Lower leg skin (tissue), 4 donors: Measurements from ENCODE around the gene SLC43A2. TPM values are rescaled to one million over a fixed set of nuclear protein-coding genes. Genes with fewer than 3 reads are reported as not detected.

Experiments used
- DNase-seq, 2 donors: peaks; one replicate each; pipeline ENCODE4 v3.0.0-alpha.2; 2019; ENCODE audit warnings: low spot score in 2 of 2
- H3K4me3 ChIP-seq: fragments of 200-600 bp; sonication (generic); 2 replicates; pipeline ENCODE4 v1.5.1; 2017; ENCODE audit warnings: mild to moderate bottlenecking, low read depth; ENCODE audit not compliant: poor library complexity, severe bottlenecking
- POLR2A ChIP-seq, 2 donors: fragments of 450-650 bp; IDR thresholded peaks; one replicate each; pipeline ENCODE4 v1.6.1; 2016 to 2017; ENCODE audit warnings: antibody characterized with exemption in 2 of 2, mild to moderate bottlenecking in 1 of 2, moderate library complexity in 1 of 2
- WGBS, 2 donors: methylation state at CpG; one replicate each; pipeline ENCODE4 v1.1.5; 2018; 5-methylcytosine and 5-hydroxymethylcytosine counted together
- intact Hi-C: fragments of 100-400 bp; cut with DNase I; formaldehyde crosslinking; loops from one replicate; pipeline ENCODE4 v1.15.0; 2023; ENCODE audit warnings: low total_unique reads
- total RNA-seq, 4 donors: library from RNA; depleted of rRNA; stranded (reverse); fragments of >200 nt; gene quantifications; one replicate each; pipeline ENCODE4 v1.1.0, GENCODE V29; 2016
- TF ChIP-seq, protein P1 (sequence below), 3 donors: fragments of 450-650 bp; IDR thresholded peaks; one replicate each; pipeline ENCODE4 v1.5.1; 2016; ENCODE audit warnings: antibody characterized with exemption in 3 of 3, mild to moderate bottlenecking in 3 of 3, moderate library complexity in 2 of 3

SLC43A2 gene
- total RNA-seq, 4 donors from 2014 or later, result 5.6 to 14.5 (median 9.6) TPM

DNA sequence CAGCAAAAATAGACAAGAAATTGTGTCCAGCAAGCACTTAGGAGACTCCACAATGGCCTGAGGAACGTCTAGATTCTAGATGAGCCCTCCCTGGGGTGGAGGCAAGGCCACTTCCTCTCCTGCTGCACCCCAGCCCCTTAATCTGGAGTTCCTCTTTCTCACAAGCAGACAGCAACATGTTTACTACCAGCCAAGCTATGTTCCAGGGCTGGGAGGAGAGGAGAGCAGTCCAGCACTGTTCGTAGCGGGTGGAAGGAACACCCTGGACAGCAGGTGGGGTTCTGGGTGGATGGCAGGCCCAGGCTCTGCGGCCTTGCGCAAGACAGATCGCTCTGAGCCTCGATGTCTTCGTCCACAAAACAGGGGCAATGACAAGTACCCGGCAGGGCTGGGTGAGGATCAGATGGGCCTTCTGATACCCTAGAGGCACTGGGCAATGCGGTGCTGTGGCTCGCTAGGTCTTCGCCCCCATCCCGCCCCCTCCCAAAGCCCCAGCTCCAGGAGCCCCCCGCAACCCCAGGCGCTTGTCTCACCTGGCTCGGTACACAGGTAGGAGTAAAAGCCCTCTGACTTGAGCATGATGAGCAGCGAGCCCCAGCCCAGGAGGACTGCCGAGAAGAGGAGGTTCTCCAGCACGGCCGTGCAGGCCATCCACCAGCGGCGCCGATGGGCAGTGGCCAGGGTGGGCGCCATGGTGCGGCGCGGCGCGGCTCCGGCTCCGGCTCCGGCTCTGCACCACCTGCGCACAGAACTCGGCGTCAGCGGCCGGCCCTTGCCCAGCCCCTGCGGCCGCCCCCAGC lies 1.3 kb downstream of the SLC43A2 start:
- intact Hi-C loops, result loop anchor here (10.0 kb wide), 1 partner anchor 263 kb away; no protein-coding TSS in a partner anchor

DNA sequence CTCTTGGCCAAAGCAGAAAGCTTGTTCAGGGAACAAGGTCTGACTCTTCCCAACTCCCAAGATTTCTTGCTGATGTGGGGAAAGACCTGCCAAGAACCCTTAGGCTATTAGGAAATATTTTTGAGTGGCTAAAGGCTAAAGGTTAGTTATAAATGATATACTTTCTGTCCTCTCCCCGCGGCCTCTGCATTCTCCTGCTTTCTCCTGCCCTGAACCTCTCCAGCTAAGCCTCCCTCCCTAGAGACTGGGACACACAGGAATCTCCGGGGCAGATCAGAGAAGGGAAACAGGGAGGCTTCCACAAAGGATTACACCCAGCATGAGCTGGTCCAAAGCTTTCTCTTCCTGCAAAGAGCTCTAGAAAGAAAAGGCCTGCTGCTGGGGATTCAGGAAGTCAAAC lies 2.3 kb downstream of the SLC43A2 start:
- WGBS, 2 donors, result 47 to 52% methylated on average over 3 of the region's 3 CpGs
- no peak for TF ChIP-seq POLR2A (IDR thresholded peaks at IDR 0.05)
- TF ChIP-seq, protein P1, sequence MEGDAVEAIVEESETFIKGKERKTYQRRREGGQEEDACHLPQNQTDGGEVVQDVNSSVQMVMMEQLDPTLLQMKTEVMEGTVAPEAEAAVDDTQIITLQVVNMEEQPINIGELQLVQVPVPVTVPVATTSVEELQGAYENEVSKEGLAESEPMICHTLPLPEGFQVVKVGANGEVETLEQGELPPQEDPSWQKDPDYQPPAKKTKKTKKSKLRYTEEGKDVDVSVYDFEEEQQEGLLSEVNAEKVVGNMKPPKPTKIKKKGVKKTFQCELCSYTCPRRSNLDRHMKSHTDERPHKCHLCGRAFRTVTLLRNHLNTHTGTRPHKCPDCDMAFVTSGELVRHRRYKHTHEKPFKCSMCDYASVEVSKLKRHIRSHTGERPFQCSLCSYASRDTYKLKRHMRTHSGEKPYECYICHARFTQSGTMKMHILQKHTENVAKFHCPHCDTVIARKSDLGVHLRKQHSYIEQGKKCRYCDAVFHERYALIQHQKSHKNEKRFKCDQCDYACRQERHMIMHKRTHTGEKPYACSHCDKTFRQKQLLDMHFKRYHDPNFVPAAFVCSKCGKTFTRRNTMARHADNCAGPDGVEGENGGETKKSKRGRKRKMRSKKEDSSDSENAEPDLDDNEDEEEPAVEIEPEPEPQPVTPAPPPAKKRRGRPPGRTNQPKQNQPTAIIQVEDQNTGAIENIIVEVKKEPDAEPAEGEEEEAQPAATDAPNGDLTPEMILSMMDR (IDR thresholded peaks at IDR 0.05), result no peak
- no peak overlapping the region for H3K4me3 ChIP-seq
- intact Hi-C loops, result loop anchor here (10.0 kb wide), 1 partner anchor 262 kb away; no protein-coding TSS in a partner anchor
- no peak for DNase-seq

More for the DNA sequence above, 1.3 kb downstream of the SLC43A2 start:
- no peak for TF ChIP-seq POLR2A (IDR thresholded peaks at IDR 0.05)
- TF ChIP-seq, protein P1 (IDR thresholded peaks at IDR 0.05), result no peak
- peak overlapping the region; percentile 57 for H3K4me3 ChIP-seq
- DNase-seq, result no peak
- WGBS, 2 donors, result 23 to 42% methylated on average over 20 to 25 of the region's 39 CpGs

- no peak overlapping the region for H3K4me3 ChIP-seq
- TF ChIP-seq POLR2A (IDR thresholded peaks at IDR 0.05), result no peak
- TF ChIP-seq, protein P1 (IDR thresholded peaks at IDR 0.05), result no peak
- no peak for DNase-seq
- intact Hi-C loops, result loop anchor here (10.0 kb wide), 1 partner anchor 261 kb away; no protein-coding TSS in a partner anchor
- 82 to 86% methylated on average over 6 of the region's 6 CpGs for WGBS, 2 donors
These were observed 3.1 kb downstream of the SLC43A2 start for GRCh38 chr17:1625581-1625980.

DNA sequence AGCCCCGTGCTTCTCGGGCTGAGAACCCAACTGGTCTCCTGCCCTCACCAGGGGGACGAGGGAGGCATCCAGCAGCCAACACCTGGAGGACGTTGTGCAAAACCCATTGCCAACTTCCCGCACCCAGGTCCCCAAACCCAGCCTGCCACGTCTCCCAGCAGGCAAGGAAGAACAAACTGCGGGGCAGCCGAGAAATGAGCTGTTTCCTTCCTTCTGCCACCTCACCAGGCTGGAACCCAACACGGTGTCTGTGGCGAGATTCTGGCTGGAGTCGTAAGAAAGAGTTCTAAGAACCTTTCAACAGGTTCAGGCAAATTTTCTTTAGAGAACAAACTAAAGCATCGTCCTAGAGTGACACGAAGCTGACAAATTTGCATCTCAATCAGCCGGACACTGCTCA lies 3.6 kb downstream of the SLC43A2 start:
- no peak overlapping the region for H3K4me3 ChIP-seq
- WGBS, 2 donors, result 83 to 90% methylated on average over 14 of the region's 14 CpGs
- intact Hi-C loops, result loop anchor here (10.0 kb wide), 1 partner anchor 260 kb away; no protein-coding TSS in a partner anchor
- TF ChIP-seq POLR2A (IDR thresholded peaks at IDR 0.05), result no peak
- TF ChIP-seq, protein P1 (IDR thresholded peaks at IDR 0.05), result no peak
- no peak for DNase-seq

DNA sequence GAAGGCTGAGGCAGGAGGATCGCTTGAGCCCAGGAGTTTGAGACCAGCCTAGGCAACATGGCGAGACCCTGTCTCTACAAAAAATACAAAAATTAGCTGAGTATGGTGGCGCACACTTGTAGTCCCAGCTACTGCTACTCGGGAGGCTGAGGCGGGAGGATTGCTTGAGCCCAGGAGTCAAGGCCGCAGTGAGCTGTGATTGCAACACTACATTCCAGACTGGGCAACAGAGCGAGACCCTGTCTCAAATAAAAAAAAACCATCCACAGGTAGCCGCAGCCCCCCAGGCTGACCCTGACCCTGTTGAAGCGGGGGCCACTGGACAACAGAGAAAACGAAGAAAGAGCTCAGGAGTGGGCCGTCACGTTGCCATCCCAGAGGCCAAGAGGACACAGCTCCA lies 4.0 kb downstream of the SLC43A2 start:
- no peak for TF ChIP-seq POLR2A (IDR thresholded peaks at IDR 0.05)
- TF ChIP-seq, protein P1 (IDR thresholded peaks at IDR 0.05), result no peak
- no peak overlapping the region for H3K4me3 ChIP-seq
- DNase-seq, result no peak
- intact Hi-C loops, result loop anchor here (10.0 kb wide), 1 partner anchor 260 kb away; no protein-coding TSS in a partner anchor
- WGBS, 2 donors, result 87 to 89% methylated on average over 12 of the region's 12 CpGs
